Inflammatory macrophage treated with lipopolysaccharide for 1 hour (primary cell): ENCODE data around the gene RNF38.

ENCODE experiments used
- DNase-seq, 2 donors: peaks; one replicate each; pipeline ENCODE4 v3.0.0-alpha.2; 2020 to 2022

RNF38 gene

GRCh38 chr9:36289836-36290435 is 110.1 kb downstream of the RNF38 start:
- DNase-seq = no peak

GRCh38 chr9:36288070-36288469 is 112.0 kb downstream of the RNF38 start:
- no peak for DNase-seq
